GM12878 (cell line): ENCODE results near the gene OXER1. TPM values are rescaled to one million over a fixed set of nuclear protein-coding genes. Genes with fewer than 3 reads are reported as not detected.

Source experiments
- ASH2L ChIP-seq: fragments of 300-600, 200-600 bp; sonication (generic); IDR thresholded peaks from 2 replicates; pipeline ENCODE4 v1.6.1; 2017; ENCODE audit warnings: low read depth, mild to moderate bottlenecking, borderline replicate concordance
- ATF7 ChIP-seq: fragments of 450-650 bp; IDR thresholded peaks from 2 replicates; pipeline ENCODE4 v1.6.1; 2016; ENCODE audit warnings: low read depth, mild to moderate bottlenecking
- BACH1 ChIP-seq: fragments of 450-650 bp; IDR thresholded peaks from 2 replicates; pipeline ENCODE4 v1.6.1; 2017; ENCODE audit warnings: mild to moderate bottlenecking, borderline replicate concordance
- BRCA1 ChIP-seq: IDR thresholded peaks from 2 replicates; pipeline ENCODE4 v1.6.1; 2011; ENCODE audit warnings: low read depth, low read length, improper control_type of control experiment
- CREB1 ChIP-seq: IDR thresholded peaks from 2 replicates; pipeline ENCODE4 v1.6.1; 2012; ENCODE audit warnings: low read depth, mild to moderate bottlenecking, inconsistent platforms
- CTCF ChIP-seq, 3 experiments: IDR thresholded peaks in 2 of 3; conservative IDR thresholded peaks in 1 of 3; 2 replicates each; pipeline ENCODE4 v1.5.1; 2011; ENCODE audit warnings: low read depth in 3 of 3, low read length in 3 of 3, mild to moderate bottlenecking in 3 of 3, control low read depth in 2 of 3, moderate library complexity in 2 of 3, inconsistent platforms in 1 of 3, mixed read lengths in 1 of 3; ENCODE audit not compliant: control insufficient read depth in 2 of 3, insufficient read depth in 1 of 3; ENCODE audit errors: extremely low read depth in 1 of 3
- ESRRA ChIP-seq: IDR thresholded peaks from 2 replicates; pipeline ENCODE4 v1.6.1; 2012; ENCODE audit warnings: mild to moderate bottlenecking, low read length, improper control_type of control experiment
- ETV6 ChIP-seq, 2 experiments: fragments of 450-650 bp in 1 of 2; IDR thresholded peaks in 1 of 2; conservative IDR thresholded peaks in 1 of 2; 2 replicates each; pipeline ENCODE4 v1.6.1; 2014; ENCODE audit warnings: antibody characterized with exemption in 1 of 2, borderline replicate concordance in 1 of 2, low read depth in 1 of 2, mild to moderate bottlenecking in 1 of 2, moderate library complexity in 1 of 2
- KDM1A ChIP-seq: fragments of 200-600 bp; sonication (generic); IDR thresholded peaks from 2 replicates; pipeline ENCODE4 v1.6.1; 2016; ENCODE audit warnings: borderline replicate concordance
- MAX ChIP-seq: IDR thresholded peaks from 2 replicates; pipeline ENCODE4 v1.6.1; 2012; ENCODE audit warnings: low read depth, low read length, improper control_type of control experiment
- MEF2B ChIP-seq: fragments of 450-650 bp; IDR thresholded peaks from 2 replicates; pipeline ENCODE4 v1.6.1; 2018; ENCODE audit warnings: mild to moderate bottlenecking, moderate library complexity; ENCODE audit not compliant: partially characterized antibody, poor library complexity, severe bottlenecking
- MXI1 ChIP-seq: fragments of 150-350 bp; IDR thresholded peaks from 2 replicates; pipeline ENCODE4 v1.6.1; 2011; ENCODE audit warnings: low read depth, mild to moderate bottlenecking, inconsistent platforms, low read length, improper control_type of control experiment
- MYB ChIP-seq: fragments of 150-350 bp; IDR thresholded peaks from 2 replicates; pipeline ENCODE4 v1.6.1; 2014; ENCODE audit warnings: mild to moderate bottlenecking, low read depth, low read length, borderline replicate concordance
- MYC ChIP-seq: IDR thresholded peaks from 2 replicates; pipeline ENCODE4 v1.6.1; 2011; ENCODE audit warnings: mild to moderate bottlenecking, low read length, moderate library complexity, inconsistent platforms; ENCODE audit not compliant: insufficient read depth, insufficient replicate concordance, insufficient read length, severe bottlenecking
- NKRF ChIP-seq: fragments of 450-650 bp; conservative IDR thresholded peaks from 2 replicates; pipeline ENCODE4 v1.6.1; 2017; ENCODE audit warnings: mild to moderate bottlenecking, moderate library complexity
- PAX5 ChIP-seq: IDR thresholded peaks from 2 replicates; pipeline ENCODE4 v1.6.1; 2011; ENCODE audit warnings: low read depth, low read length, borderline replicate concordance
- POLR2AphosphoS2 ChIP-seq: IDR thresholded peaks from 2 replicates; pipeline ENCODE4 v1.6.1; 2011; ENCODE audit warnings: low read depth, mild to moderate bottlenecking, low read length, improper control_type of control experiment, moderate library complexity
- POLR2AphosphoS5 ChIP-seq: IDR thresholded peaks from 2 replicates; pipeline ENCODE4 v1.6.1; 2011; ENCODE audit warnings: mild to moderate bottlenecking, low read length, inconsistent platforms
- RUNX3 ChIP-seq: IDR thresholded peaks from 2 replicates; pipeline ENCODE4 v1.6.1; 2012; ENCODE audit warnings: low read length, inconsistent platforms
- SMAD5 ChIP-seq: IDR thresholded peaks from 2 replicates; pipeline ENCODE4 v1.6.1; 2016; ENCODE audit warnings: antibody characterized with exemption, low read depth
- SREBF1 ChIP-seq: IDR thresholded peaks from 2 replicates; pipeline ENCODE4 v1.6.1; 2012; ENCODE audit warnings: mild to moderate bottlenecking, low read length
- TAF1 ChIP-seq: IDR thresholded peaks from 2 replicates; pipeline ENCODE4 v1.6.1; 2011; ENCODE audit warnings: mild to moderate bottlenecking, low read depth, low read length, borderline replicate concordance
- ZBTB33 ChIP-seq: fragments of 450-650 bp; IDR thresholded peaks from 2 replicates; pipeline ENCODE4 v1.6.1; 2017; ENCODE audit warnings: mild to moderate bottlenecking
- ZNF24 ChIP-seq: fragments of 450-650 bp; IDR thresholded peaks from 2 replicates; pipeline ENCODE4 v1.6.1; 2017; ENCODE audit warnings: antibody characterized with exemption, mild to moderate bottlenecking
- polyA plus RNA-seq, 11 experiments: library from polyadenylated mRNA; depleted of rRNA in 4 of 11; unstranded in 6 of 11; stranded (reverse) in 5 of 11; fragments of >200 nt; fragmentation: Nextera tagmentation in 4 of 11; fragmentation: Illumina TruSeq in 1 of 11; extraction: Ambion mirVana in 4 of 11; extraction: Trizol in 1 of 11; gene quantifications; 1 replicate in 1 of 11; 2 replicates in 10 of 11; pipeline versions ENCODE4 v1.2.1 to v1.2.3, GENCODE V29; 2011 to 2016; ENCODE audit warnings: inconsistent platforms in 2 of 11, missing spikeins in 2 of 11, low read depth in 1 of 11
- total RNA-seq, 4 experiments: library from RNA; depleted of rRNA in 3 of 4; stranded (reverse); fragments of >200 nt in 3 of 4; fragmentation: Illumina TruSeq in 1 of 4; extraction: Trizol in 1 of 4; gene quantifications; 2 replicates each; pipeline versions ENCODE4 v1.2.1 to v1.2.3, GENCODE V29; 2013 to 2021

OXER1 gene
- total and polyA plus RNA-seq, 10 of the 15 experiments (the other 5 are each of a cell fraction or from before 2014, with no cell fraction given), result 0.11 to 8.6 (median 3.3) TPM

- peak; percentile 40 for TF ChIP-seq MEF2B
- TF ChIP-seq MAX, result no peak
- peak in 1 of 2 experiments; percentile 70; a peak in 1 of 4 replicates for TF ChIP-seq ETV6 (conservative IDR thresholded peaks at IDR 0.05 in 1 of 2, IDR thresholded peaks at IDR 0.05 in 1 of 2; ENCODE audit: borderline replicate concordance in 1 of 2, low read depth in 1 of 2)
- peak; percentile 100 for TF ChIP-seq ZNF24
- TF ChIP-seq NKRF, result peak; percentile 15; the same call in 1 of the 2 replicates
- no peak for TF ChIP-seq ESRRA
- no peak for TF ChIP-seq MYB
- TF ChIP-seq TAF1, result peak; percentile 39
- TF ChIP-seq BRCA1, result no peak
- TF ChIP-seq ZBTB33, result no peak
- TF ChIP-seq ASH2L, result 0 out of 2 replicates have a peak, but pooled peaks have one; percentile 50
- TF ChIP-seq ATF7, result no peak; the same call in 1 of the 2 replicates
- no peak for TF ChIP-seq SREBF1
- peak; percentile 56 for TF ChIP-seq RUNX3
- TF ChIP-seq POLR2AphosphoS2, result peak; percentile 78; the same call in 1 of the 2 replicates
- peak; percentile 80 for TF ChIP-seq MXI1
- TF ChIP-seq CREB1, result peak; percentile 38
- TF ChIP-seq POLR2AphosphoS5, result peak; percentile 92
- TF ChIP-seq MYC, result no peak
- TF ChIP-seq SMAD5, result peak; percentile 29
- TF ChIP-seq KDM1A, result no peak
- peak; percentile 80 for TF ChIP-seq BACH1
- 0 out of 2 replicates have a peak, but pooled peaks have one; percentile 7 for TF ChIP-seq PAX5
- 0 out of 6 replicates have a peak, but pooled peaks of 1 of the 3 experiments have one; percentile 3 for TF ChIP-seq CTCF (IDR thresholded peaks at IDR 0.05 in 2 of 3, conservative IDR thresholded peaks at IDR 0.05 in 1 of 3; ENCODE audit: control insufficient read depth in 2 of 3, extremely low read depth in 1 of 3, insufficient read depth in 1 of 3, low read depth in 3 of 3, low read length in 3 of 3)
Measured at GRCh38 chr2:42810121-42810970, 46.4 kb upstream of the OXER1 start (continued).
